HFF-Myc (cell line): ENCODE results near the gene CAST.

ENCODE experiments used
- DNase-seq: peaks from one replicate; pipeline ENCODE4 v3.0.0-alpha.2; 2011; ENCODE audit warnings: low read depth; ENCODE audit errors: extremely low read depth
- H3K4me3 ChIP-seq: replicated peaks from 2 replicates; pipeline ENCODE4 v1.5.1; 2011; ENCODE audit warnings: low read depth, mild to moderate bottlenecking, control low read depth, low read length
- TF ChIP-seq, protein P1 (sequence below): IDR thresholded peaks from 2 replicates; pipeline ENCODE4 v1.5.1; 2012; ENCODE audit warnings: mild to moderate bottlenecking, low read depth, low read length, control low read depth; ENCODE audit errors: missing control alignments

CAST gene

DNA sequence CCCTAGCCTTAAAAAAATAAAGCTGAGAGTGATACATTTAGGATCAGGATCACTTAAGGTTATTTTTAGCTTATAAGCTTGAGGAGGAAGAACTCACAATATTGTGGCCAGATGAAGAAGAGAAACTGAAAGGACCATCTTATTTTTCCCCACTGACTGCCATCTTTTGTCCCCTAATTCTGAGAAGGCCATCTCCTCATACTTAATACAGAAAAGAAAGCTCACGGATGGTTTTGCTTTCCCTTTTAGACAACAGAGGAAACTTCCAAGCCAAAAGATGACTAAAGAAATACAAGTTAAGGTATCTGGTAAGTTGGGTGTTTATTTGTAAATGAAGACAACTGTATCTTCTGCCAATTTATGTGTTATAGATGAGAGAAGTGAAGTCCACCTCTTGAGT is 109.2 kb downstream of the CAST start:
- H3K4me3 ChIP-seq, result no peak overlapping the region
- DNase-seq, result no peak
- TF ChIP-seq, protein P1, sequence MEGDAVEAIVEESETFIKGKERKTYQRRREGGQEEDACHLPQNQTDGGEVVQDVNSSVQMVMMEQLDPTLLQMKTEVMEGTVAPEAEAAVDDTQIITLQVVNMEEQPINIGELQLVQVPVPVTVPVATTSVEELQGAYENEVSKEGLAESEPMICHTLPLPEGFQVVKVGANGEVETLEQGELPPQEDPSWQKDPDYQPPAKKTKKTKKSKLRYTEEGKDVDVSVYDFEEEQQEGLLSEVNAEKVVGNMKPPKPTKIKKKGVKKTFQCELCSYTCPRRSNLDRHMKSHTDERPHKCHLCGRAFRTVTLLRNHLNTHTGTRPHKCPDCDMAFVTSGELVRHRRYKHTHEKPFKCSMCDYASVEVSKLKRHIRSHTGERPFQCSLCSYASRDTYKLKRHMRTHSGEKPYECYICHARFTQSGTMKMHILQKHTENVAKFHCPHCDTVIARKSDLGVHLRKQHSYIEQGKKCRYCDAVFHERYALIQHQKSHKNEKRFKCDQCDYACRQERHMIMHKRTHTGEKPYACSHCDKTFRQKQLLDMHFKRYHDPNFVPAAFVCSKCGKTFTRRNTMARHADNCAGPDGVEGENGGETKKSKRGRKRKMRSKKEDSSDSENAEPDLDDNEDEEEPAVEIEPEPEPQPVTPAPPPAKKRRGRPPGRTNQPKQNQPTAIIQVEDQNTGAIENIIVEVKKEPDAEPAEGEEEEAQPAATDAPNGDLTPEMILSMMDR, result no peak

DNA sequence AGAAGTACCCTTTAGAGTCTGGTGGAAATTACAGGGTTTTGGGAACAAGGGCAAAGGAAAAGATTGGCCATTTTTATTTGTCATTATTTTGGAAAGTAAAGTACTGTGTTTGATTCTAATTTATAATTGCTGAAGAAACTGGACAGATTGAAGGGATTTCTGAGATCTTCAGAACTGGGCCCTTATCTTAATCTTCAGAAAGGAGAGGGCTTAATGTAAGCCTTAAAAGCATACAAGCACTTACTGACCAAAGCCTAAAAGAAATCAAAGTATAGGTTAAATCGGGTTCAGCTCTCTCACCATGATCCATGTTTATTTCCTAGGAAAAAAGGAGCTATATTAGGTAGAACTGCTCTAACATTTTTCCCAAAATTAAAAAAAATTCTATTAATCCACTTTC is 109.9 kb downstream of the CAST start:
- DNase-seq, result no peak
- TF ChIP-seq, protein P1, result no peak
- no peak overlapping the region for H3K4me3 ChIP-seq

DNA sequence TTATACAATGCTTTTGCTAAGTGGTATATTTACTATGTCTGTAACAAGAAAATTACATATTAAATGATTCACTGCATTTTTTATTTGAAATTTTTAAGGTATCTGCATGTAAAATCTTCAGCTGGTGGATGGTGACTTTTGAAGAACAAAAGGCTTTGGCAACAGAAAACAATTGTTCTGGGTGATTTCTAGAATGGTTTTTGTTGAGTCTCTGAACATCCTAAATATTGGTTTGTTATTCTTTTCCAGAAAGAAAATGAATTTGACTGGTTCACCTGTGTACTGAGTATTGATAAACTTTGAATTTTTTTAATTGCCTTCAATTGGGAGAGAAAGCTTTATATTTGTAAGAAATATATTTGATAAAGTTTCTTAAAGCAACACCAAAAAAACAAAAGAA is 110.4 kb downstream of the CAST start:
- no peak for DNase-seq
- TF ChIP-seq, protein P1, result no peak
- H3K4me3 ChIP-seq, result no peak overlapping the region

DNA sequence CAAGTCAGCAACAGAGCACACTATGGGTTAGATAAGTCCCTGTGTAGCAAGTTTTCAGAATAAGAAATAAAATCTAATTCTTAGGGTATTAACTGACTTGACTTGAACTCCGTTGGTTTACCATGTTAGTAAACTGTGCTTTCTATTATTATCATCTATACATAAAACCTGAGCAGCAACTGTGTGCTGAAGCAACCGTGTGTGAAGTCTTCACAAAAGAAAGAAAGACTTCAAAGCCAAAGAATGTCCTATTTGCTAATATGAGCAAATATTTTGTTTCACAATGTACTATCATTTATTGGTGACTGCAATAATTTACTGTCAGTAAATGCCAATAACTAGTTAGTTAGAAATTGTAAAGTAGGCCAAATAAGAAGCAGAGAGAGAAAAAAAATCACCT is 112.9 kb downstream of the CAST start:
- TF ChIP-seq, protein P1, result no peak
- DNase-seq, result no peak
- H3K4me3 ChIP-seq, result no peak overlapping the region

DNA sequence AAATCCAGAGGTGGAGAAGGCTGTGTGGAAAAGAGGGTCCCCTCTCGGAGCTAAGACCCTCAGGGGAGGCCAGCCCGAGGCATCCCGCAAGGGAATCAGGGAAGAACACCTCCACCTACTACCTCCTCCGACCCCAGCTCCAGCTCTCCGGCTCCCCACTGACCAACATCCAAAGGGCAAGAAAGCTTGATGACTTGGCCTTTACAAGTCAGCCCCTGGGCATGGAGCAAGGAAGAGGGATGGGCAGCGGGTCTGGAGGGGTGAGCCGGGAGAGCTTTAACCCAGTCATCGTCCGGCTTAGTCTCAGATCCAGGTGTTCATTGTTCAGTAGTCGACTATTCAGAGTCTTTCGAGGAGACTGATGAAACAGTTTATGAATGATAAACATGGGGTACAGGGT is 113.5 kb downstream of the CAST start:
- no peak overlapping the region for H3K4me3 ChIP-seq
- no peak for DNase-seq
- TF ChIP-seq, protein P1, result no peak

DNA sequence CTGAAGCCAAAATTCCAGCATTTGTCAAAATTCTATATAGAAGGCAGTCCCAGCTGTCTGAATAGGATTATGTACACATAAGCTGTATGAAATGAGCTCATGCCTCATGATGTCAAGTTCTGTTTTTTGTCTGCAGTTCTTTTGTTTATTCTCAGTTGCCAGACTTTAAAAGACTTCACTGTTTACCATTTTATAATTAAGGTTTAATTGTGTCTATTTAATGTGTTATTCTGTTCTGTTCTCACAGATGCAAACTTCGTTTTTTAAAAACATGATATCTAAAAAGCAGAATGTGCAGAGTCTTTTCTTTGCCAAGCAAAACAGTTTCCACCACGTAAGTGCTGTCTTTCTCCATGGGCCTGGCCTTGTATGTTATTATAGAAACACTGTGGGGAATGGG is 114.4 kb downstream of the CAST start:
- no peak for DNase-seq
- TF ChIP-seq, protein P1, result no peak
- H3K4me3 ChIP-seq, result no peak overlapping the region

DNA sequence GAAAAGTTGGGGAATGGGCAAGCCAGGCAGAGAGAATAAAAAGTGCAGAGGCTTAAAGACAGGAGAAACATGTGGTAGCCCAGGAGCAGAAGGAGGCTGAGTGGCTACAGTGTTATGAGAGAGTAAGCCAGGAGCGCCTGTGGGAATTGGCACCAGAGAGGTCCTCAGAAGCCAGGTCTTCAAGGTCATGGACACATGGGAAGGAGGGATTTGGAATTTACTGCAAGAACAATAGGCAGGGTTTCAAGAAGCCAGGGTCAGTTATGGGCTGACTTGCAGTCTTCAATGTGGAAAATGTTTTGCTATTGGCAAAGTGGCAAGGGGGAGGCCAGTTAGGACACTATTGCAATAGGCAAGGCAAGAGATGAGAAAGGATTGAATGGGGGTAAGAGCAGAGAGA is 116.2 kb downstream of the CAST start:
- DNase-seq, result no peak
- TF ChIP-seq, protein P1, result no peak
- H3K4me3 ChIP-seq, result no peak overlapping the region
